Panc1 (cell line): ENCODE measurements around the gene GSTM1. TPM values are rescaled to one million over a fixed set of nuclear protein-coding genes. Genes with fewer than 3 reads are reported as not detected.
"Not testable (repeated sequence)": the region's sequence is repeated elsewhere in the genome, so short reads cannot be mapped to it uniquely, and the experiment has no call there.

ENCODE experiments used
- ATAC-seq: fragments of 200-7000 bp; cut with Tn5 transposase; 2 replicates; pipeline ENCODE4 v1.9.1; 2020; ENCODE audit warnings: mild to moderate bottlenecking, moderate library complexity
- BruUV-seq: library from RNA; stranded (reverse); fragments of 400-500 nt; replicated peaks from 2 replicates; lab custom pipeline; 2021; lab: Mats Ljungman, UMichigan
- CTCF ChIA-PET: fragments of 300-600 bp; sonication (Branson Sonifier 250); formaldehyde crosslinking; loops from one replicate; lab custom pipeline; 2022; ENCODE audit warnings: antibody characterized with exemption; lab: Charles Lee
- POLR2A ChIA-PET: fragments of 300-600 bp; sonication (Branson Sonifier 250); formaldehyde crosslinking; loops from one replicate; lab custom pipeline; 2022; ENCODE audit warnings: antibody characterized with exemption; lab: Charles Lee
- DNase-seq: peaks from one replicate; pipeline ENCODE4 v3.0.0-alpha.2; 2010; ENCODE audit warnings: low read depth, low spot score
- H3K27ac ChIP-seq: 2 replicates; pipeline ENCODE4 v1.5.1; 2011; ENCODE audit warnings: mild to moderate bottlenecking, low read length, inconsistent platforms
- H3K27me3 ChIP-seq: fragments of 200-500 bp; sonication (Bioruptor generic); 2 replicates; pipeline ENCODE4 v1.6.0; 2014; ENCODE audit warnings: low read length, inconsistent platforms; ENCODE audit not compliant: control insufficient read depth, insufficient read depth
- H3K36me3 ChIP-seq: fragments of 200-500 bp; sonication (Bioruptor generic); 2 replicates; pipeline ENCODE4 v1.5.1; 2014; ENCODE audit warnings: inconsistent platforms, mild to moderate bottlenecking, low read length, moderate library complexity; ENCODE audit not compliant: control insufficient read depth, insufficient read depth
- H3K4me1 ChIP-seq: 2 replicates; pipeline ENCODE4 v1.5.1; 2011; ENCODE audit warnings: inconsistent platforms, mild to moderate bottlenecking, low read length, moderate library complexity; ENCODE audit not compliant: control insufficient read depth, insufficient read depth
- H3K4me3 ChIP-seq, 2 experiments: 2 replicates each; pipeline ENCODE4 v1.5.1; 2011 to 2012; ENCODE audit warnings: low read depth in 2 of 2, low read length in 2 of 2, mild to moderate bottlenecking in 2 of 2, inconsistent platforms in 1 of 2, moderate library complexity in 1 of 2
- H3K9me3 ChIP-seq: fragments of 200-500 bp; sonication (Bioruptor generic); 2 replicates; pipeline ENCODE4 v1.5.1; 2014; ENCODE audit warnings: low read depth, mild to moderate bottlenecking, inconsistent platforms, low read length, moderate library complexity; ENCODE audit not compliant: control insufficient read depth, insufficient read depth
- POLR2AphosphoS5 ChIP-seq: IDR thresholded peaks from 2 replicates; pipeline ENCODE4 v1.6.1; 2012; ENCODE audit warnings: mild to moderate bottlenecking, low read depth, low read length, moderate library complexity
- SIN3A ChIP-seq: IDR thresholded peaks from 2 replicates; pipeline ENCODE4 v1.6.1; 2012; ENCODE audit warnings: low read depth, mild to moderate bottlenecking, low read length, moderate library complexity, borderline replicate concordance; ENCODE audit not compliant: insufficient read depth
- TCF7L2 ChIP-seq: IDR thresholded peaks from 2 replicates; pipeline ENCODE4 v1.6.1; 2011; ENCODE audit warnings: mild to moderate bottlenecking, low read depth, low read length, inconsistent platforms
- in situ Hi-C: cut with HindIII; loops from 2 replicates; pipeline ENCODE4 v1.10.0; 2016; ENCODE audit warnings: low sequenced_read_pairs, low pct_unique_long_range_greater_than_20kb
- intact Hi-C: fragments of 100-400 bp; cut with micrococcal nuclease; formaldehyde crosslinking; loops from one replicate; pipeline ENCODE4 v1.10.0; 2022; ENCODE audit not compliant: unreplicated experiment
- total RNA-seq: library from RNA; stranded (reverse); gene quantifications from one replicate; pipeline ENCODE4 v1.2.1, GENCODE V29; 2021; ENCODE audit not compliant: unreplicated experiment
- TF ChIP-seq, protein P1 (sequence below), 2 experiments: IDR thresholded peaks; 2 replicates each; pipeline ENCODE4 v1.6.1; 2011 to 2012; ENCODE audit warnings: low read depth in 2 of 2, control low read depth in 1 of 2, low read length in 1 of 2, mild to moderate bottlenecking in 1 of 2, moderate library complexity in 1 of 2; ENCODE audit not compliant: insufficient read depth in 1 of 2
- TF ChIP-seq, protein P2 (sequence below): fragments of 450-650 bp; IDR thresholded peaks from 2 replicates; pipeline ENCODE4 v1.5.1; 2017; ENCODE audit warnings: mild to moderate bottlenecking

GSTM1 gene
- total RNA-seq, 1 experiment from 2014 or later: not detected

DNA sequence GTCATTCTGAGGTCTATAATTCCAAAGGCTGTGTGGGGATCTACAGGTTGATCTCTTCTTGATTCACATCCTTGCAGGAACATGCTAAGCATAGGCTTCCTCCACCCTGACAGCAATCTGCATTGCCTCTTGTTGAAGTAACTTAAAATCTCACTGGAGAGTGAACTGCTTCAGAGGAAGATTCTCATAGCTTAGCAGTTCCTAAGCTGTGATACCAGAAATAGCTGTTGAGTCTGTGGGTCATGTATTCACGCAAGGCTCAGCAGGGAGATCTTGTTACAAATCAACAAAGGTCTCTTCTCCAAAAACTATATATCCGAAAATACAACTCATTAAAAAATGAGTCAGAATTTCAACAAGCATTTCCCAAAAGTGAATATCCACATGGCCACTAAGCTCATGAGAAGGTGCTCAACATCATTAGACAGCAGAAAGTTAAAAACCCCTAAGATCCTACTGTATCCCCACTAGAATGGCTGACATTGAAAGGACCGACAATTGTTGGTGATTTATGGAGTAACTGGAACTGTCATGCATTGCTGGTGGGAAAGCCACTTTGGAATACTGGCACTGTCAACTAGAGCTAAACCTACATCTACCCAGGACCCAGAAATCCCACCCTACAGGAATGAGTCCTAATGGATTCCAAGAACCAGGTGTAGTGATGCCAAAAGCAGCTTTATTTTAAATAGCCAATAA lies 10.8 kb upstream of the GSTM1 start:
- DNase-seq, BruUV-seq, CTCF ChIA-PET, in situ Hi-C loops, H3K4me3 ChIP-seq, H3K27me3 ChIP-seq, H3K4me1 ChIP-seq, POLR2A ChIA-PET, H3K36me3 ChIP-seq, intact Hi-C loops, ATAC-seq, H3K27ac ChIP-seq, H3K9me3 ChIP-seq: not testable (repeated sequence)

DNA sequence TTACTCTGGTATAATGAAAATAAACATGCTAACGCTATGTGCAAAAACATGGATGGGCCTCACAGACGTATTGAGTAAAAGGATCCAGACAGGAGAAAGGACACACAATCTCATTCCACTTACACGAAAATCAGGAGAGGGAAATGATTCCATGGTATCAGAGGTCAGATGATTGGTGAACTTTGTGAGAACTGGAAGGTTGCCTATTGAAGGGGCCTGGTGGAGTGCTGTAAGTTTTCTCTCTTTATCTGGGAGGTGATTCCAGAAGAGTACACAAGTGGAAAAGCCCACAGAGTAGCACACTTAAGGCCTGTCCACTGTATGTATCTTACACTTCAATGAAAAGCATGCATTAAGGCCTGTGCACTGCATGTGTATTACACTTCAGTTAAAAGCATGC lies 10.2 kb upstream of the GSTM1 start:
- Histone ChIP-seq H3K36me3 (no peaks in the 10 kb centered on the region), H3K9me3 (no peaks in the 10 kb centered on the region), H3K27ac (no peak overlapping the region), H3K27me3 (no peaks in the 10 kb centered on the region), H3K4me3 (no peak overlapping the region), H3K4me1 (no peaks in the 10 kb centered on the region)
- intact Hi-C loops: no loop called here
- no peak for DNase-seq
- in situ Hi-C loops: no loop called here
- BruUV-seq: no TSS peak
- no peak for ATAC-seq
- CTCF ChIA-PET: no interaction called here
- POLR2A ChIA-PET: no interaction called here
- TF ChIP-seq, protein P1, sequence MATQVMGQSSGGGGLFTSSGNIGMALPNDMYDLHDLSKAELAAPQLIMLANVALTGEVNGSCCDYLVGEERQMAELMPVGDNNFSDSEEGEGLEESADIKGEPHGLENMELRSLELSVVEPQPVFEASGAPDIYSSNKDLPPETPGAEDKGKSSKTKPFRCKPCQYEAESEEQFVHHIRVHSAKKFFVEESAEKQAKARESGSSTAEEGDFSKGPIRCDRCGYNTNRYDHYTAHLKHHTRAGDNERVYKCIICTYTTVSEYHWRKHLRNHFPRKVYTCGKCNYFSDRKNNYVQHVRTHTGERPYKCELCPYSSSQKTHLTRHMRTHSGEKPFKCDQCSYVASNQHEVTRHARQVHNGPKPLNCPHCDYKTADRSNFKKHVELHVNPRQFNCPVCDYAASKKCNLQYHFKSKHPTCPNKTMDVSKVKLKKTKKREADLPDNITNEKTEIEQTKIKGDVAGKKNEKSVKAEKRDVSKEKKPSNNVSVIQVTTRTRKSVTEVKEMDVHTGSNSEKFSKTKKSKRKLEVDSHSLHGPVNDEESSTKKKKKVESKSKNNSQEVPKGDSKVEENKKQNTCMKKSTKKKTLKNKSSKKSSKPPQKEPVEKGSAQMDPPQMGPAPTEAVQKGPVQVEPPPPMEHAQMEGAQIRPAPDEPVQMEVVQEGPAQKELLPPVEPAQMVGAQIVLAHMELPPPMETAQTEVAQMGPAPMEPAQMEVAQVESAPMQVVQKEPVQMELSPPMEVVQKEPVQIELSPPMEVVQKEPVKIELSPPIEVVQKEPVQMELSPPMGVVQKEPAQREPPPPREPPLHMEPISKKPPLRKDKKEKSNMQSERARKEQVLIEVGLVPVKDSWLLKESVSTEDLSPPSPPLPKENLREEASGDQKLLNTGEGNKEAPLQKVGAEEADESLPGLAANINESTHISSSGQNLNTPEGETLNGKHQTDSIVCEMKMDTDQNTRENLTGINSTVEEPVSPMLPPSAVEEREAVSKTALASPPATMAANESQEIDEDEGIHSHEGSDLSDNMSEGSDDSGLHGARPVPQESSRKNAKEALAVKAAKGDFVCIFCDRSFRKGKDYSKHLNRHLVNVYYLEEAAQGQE (IDR thresholded peaks at IDR 0.05; ENCODE audit: insufficient read depth in 1 of 2, low read depth in 2 of 2, low read length in 1 of 2): no peak
- TF ChIP-seq POLR2AphosphoS5 (no peak), SIN3A (no peak), TCF7L2 (no peak)
- TF ChIP-seq, protein P2, sequence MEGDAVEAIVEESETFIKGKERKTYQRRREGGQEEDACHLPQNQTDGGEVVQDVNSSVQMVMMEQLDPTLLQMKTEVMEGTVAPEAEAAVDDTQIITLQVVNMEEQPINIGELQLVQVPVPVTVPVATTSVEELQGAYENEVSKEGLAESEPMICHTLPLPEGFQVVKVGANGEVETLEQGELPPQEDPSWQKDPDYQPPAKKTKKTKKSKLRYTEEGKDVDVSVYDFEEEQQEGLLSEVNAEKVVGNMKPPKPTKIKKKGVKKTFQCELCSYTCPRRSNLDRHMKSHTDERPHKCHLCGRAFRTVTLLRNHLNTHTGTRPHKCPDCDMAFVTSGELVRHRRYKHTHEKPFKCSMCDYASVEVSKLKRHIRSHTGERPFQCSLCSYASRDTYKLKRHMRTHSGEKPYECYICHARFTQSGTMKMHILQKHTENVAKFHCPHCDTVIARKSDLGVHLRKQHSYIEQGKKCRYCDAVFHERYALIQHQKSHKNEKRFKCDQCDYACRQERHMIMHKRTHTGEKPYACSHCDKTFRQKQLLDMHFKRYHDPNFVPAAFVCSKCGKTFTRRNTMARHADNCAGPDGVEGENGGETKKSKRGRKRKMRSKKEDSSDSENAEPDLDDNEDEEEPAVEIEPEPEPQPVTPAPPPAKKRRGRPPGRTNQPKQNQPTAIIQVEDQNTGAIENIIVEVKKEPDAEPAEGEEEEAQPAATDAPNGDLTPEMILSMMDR: no peak

DNA sequence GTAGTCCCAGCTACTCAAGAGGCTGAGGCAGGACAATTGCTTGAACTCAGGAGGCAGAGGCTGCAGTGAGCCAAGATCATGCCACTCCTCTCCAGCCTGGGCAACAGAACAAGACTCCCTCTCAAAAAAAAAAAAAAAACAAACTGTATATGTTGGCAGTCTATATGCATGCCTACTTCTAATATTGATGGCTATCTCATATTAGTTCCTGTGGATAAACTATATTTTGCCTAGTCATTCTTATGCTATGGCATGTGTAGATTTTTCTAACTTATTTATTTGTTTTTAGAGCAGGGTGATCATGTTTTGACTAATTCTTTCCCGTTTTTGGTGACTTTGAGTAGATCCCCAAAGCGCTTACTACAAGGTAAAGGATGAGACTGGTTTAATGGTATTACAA lies 9.0 kb upstream of the GSTM1 start:
- ATAC-seq, H3K27me3 ChIP-seq, intact Hi-C loops, H3K9me3 ChIP-seq, H3K27ac ChIP-seq, in situ Hi-C loops, POLR2A ChIA-PET, DNase-seq, BruUV-seq, H3K4me3 ChIP-seq, H3K36me3 ChIP-seq, H3K4me1 ChIP-seq, CTCF ChIA-PET: not testable (repeated sequence)

DNA sequence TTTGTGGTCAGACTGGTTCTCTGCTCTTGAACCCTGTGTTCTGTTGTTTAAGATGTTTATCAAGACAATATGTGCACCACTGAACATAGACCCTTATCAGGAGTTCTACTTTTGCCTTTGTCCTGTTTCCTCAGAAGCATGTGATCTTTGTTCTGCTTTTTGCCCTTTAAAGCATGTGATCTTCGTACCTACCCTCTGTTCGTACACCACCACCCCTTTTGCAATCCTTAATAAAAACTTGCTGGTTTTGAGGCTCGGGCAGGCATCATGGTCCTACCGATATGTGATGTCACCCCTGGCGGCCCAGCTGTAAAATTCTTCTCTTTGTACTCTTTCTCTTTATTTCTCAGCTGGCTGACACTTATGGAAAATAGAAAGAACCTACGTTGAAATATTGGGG lies 2.8 kb upstream of the GSTM1 start:
- H3K9me3 ChIP-seq, POLR2A ChIA-PET, BruUV-seq, H3K4me3 ChIP-seq, in situ Hi-C loops, CTCF ChIA-PET, intact Hi-C loops, H3K27me3 ChIP-seq, H3K4me1 ChIP-seq, ATAC-seq, DNase-seq, H3K27ac ChIP-seq, H3K36me3 ChIP-seq: not testable (repeated sequence)

DNA sequence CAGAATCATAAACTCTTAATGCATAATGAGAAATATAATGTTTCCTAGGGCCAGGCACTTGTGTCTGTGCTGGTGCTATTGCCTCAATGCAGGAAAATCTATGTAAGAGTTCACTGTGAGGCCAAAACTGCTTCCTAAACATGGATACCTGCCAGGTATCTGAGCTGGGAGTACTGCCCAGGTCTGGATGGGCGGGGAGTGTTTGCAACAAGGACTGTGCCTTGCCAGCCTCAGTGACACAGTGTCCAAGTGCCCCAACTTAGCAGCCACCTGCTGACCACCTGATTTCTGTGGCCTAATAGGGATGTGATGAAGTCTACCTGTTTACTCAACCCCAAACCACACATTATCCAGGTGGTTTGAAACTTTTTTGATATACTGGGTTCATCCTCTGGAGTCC lies 2.2 kb upstream of the GSTM1 start:
- H3K4me3 ChIP-seq, H3K36me3 ChIP-seq, in situ Hi-C loops, intact Hi-C loops, DNase-seq, ATAC-seq, BruUV-seq, H3K27ac ChIP-seq, H3K27me3 ChIP-seq, CTCF ChIA-PET, H3K9me3 ChIP-seq, POLR2A ChIA-PET, H3K4me1 ChIP-seq: not testable (repeated sequence)
